GM19351 (cell line): ENCODE measurements around the gene GRIK5.
"Not testable (repeated sequence)": the region's sequence is repeated elsewhere in the genome, so short reads cannot be mapped to it uniquely, and the experiment has no call there.

Source experiments
- ATAC-seq: cut with Tn5 transposase; IDR thresholded peaks from one replicate; pipeline ENCODE4 v1.9.1; 2021; ENCODE audit warnings: mild to moderate bottlenecking, moderate library complexity; ENCODE audit not compliant: unreplicated experiment

GRIK5 gene

DNA sequence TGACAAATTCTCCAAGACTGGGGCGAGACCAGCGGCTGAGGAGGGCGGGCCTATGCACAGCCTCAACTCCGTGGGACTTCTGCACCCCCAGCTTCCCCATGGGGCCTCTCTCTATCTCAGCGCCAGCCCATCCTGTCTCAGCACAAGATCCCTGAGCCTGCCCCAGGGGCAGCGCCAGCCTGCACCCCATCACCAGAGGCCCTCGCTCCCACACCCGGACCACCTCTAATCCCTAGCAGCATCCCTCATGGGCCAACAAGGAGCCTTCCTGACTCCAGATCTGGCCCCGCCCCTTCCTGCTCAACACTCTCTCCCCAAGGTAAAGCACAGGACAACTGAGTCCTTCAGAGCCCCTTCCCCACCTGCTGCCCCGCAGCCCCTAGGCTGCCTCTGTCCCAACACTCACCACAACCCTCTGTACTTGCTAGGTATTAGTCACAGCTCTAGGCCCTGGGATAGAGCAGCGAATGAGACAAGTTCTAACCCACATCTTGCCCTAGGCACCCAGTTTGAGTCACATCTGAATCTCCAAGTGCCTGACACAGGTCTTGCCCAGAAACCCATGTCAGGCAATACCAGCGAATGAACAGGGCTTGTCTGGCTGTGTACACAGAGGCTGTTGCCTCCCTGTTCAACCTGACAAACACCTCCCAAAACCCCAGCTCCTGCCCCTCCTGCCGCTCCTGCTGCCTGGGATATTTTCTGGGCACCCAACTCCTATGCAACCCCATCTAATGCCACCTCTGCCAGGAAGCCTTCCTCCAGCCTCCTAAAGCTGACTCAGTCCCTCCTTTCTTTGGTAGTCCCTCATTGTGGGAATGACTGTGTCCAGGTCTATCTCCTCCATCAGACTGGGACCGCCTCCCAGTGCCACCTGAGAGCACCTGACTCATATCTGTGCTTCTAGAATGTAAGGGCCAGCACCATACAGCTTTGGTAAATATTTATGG is 18.6 kb downstream of the GRIK5 start:
- no peak for ATAC-seq

- ATAC-seq, result no peak
Measured at GRCh38 chr19:42048992-42049391, 21.0 kb downstream of the GRIK5 start.

DNA sequence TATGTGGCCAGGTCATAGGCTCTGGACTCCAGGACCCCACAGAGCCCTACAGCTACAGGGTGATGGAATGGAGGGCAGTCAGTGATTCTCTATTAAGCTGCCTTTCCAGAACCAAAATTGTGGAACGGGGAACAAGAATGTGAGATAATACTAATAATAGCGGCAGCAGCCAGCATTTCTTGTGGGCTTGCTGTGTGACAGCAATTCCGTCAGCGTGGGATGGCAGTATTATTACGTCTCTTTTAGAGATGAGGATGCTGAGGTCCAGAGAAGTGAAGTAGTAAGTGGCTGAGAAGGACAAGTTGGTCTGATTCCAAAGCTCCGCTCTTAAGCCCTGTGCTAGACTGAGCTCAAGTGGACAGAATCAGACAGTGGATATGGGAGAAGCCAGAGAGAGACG is 24.4 kb downstream of the GRIK5 start:
- ATAC-seq, result no peak

DNA sequence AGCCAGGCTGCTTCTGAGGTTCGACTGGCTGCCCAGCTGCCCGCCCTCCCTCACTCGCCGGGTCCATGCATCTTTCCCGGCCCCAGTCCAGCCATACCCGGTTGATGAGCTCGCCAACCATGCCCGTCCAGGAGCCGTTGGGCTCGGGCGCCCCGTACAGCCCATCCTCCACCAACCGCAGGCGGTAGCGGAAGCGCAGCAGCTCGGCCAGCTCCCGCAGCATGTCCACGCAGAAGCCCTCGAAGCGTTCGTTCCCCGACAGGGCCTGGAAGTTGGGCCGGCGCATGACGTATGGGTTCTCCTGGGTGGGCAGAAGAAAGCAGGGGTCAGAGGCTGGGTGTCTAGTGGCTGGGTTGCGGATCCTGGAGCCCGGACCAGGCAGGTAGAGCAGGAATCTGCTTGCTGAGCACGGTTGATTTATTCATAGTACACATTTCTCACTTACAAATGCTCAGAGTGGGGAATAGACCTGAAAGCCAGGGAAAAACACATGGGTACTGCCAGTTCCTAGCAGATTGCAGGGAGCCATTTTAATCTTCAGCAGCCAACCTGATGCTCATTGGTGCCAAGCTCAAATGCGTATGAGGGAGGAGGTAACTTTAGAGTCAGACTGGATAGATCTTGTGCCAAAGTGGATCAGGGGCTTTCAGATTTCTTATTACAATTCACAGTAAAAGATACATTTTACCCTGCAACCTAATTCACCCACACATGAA is 27.4 kb downstream of the GRIK5 start:
- ATAC-seq, result no peak

- not testable (repeated sequence) for ATAC-seq
Measured at GRCh38 chr19:42040491-42040890, 29.5 kb downstream of the GRIK5 start.

- ATAC-seq, result no peak
Measured at GRCh38 chr19:42040031-42040430, 30.0 kb downstream of the GRIK5 start.

- no peak for ATAC-seq
Measured at GRCh38 chr19:42038666-42039065, 31.3 kb downstream of the GRIK5 start.

DNA sequence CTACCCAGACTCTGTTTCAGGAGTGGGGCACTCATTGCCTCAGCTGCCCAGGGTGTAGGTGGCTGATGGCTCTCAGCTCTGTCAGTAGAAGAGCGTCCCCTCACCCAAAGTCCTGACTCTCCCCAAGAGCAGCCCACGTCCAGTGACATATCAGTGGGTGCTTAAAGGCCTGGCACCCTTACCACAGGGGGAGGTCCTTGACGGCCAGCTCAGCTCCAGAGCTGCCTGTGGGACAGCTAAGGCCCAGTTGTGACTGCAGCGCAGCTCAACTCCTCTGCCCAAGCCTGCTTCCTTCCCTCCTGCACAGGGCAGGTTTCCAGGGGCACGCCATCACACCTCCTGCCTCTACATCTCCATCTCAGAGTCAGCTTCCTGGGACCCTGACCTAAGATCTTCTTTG is 32.4 kb downstream of the GRIK5 start:
- no peak for ATAC-seq

DNA sequence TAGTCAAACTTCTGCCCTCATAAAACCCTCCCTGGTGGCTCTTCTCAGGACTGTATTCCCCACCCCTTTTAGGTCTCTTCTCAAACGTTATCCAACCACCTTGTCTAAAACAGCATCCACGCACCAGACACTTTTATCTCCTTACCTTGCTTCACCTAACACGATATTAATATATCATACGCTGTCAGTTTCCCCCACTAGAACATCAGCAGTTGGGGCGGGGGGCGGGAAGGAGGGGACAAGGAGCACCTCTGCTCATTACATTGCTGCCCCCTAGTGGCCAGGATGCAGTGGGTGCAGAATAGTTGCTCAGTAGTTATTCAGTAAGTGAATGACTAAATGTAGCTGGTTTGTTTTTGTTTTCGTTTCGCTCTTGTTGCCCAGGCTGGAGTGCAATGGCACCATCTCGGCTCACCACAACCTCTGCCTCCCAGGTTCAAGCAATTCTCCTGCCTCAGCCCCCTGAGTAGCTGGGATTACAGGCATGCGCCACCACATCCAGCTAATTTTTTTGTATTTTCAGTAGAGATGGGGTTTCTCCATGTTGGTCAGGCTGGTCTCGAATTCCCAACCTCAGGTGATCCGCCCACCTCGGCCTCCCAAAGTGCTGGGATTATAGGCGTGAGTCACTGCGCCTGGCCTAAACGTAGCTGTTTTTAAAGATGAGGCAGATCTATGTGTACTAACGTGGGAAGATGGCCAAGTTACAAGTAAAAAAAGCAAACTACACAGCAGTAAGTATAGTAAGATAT is 35.2 kb downstream of the GRIK5 start:
- ATAC-seq, result not testable (repeated sequence)

GRCh38 chr19:42033413-42033812 is 36.6 kb downstream of the GRIK5 start:
- no peak for ATAC-seq

- no peak for ATAC-seq
Measured at GRCh38 chr19:42032431-42032830, 37.6 kb downstream of the GRIK5 start.

DNA sequence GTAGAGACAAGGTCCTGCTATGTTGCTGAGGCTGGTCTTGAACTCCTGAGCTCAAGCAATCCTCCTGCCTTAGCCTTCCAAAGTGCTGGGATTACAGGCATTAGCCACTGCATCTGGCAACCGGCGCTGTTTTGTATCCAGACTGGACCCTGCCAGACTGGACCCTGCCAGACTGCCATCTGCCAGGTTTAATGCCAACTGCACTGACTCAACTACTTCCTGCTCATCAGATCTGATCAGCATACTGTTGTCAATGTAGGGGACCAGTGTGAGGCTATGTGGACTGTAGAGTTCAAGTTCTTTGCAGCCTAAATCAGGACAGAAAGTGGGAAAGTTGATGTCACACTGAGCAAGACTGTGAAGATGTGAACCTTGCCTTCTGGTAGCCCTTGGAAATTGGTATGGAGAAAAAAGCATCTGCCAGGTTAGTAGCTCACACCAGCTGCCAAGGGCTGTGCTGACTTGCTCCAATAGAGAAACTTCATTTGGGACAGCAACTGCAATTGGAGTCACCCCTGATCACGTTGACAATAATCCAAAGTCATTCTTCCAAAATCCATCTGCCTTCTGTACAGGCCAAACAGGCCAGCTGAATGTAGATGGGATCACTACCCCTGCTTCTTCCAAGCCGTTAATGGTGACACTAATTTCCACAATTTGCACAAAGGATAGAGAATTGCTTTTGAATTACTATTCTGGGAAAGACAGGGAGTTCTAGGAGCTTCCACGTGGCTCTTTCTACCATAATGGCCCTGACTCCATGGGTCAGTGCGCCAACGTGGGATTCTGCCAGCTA is 39.2 kb downstream of the GRIK5 start:
- ATAC-seq, result no peak

- no peak for ATAC-seq
Measured at GRCh38 chr19:42028304-42029216, 41.4 kb downstream of the GRIK5 start.

DNA sequence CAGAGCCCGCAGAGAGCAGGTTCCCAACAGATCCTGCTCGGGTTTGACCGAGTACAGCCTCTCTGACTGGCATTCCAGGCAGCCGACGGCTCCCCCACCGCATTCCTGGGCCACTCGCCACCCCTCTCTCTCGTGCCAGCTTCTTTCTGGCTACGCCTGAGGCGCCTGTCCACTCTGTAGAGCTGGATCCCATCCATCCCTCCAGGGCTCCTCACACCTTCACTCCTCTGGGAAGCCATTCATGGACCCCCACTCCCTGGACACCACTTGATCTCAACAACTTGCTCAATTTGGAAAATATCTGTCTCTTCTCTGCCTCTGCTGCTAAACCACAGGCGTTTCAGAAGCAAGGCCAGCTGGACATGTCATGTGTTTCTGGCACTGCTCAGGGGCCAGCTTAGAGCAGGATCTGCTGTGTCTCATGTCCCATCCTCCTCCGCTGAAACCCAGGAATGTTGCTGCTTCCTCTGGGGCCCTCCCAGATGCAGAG is 45.3 kb downstream of the GRIK5 start:
- ATAC-seq, result no peak

GRCh38 chr19:42023943-42024260 is 46.1 kb downstream of the GRIK5 start:
- ATAC-seq, result no peak

DNA sequence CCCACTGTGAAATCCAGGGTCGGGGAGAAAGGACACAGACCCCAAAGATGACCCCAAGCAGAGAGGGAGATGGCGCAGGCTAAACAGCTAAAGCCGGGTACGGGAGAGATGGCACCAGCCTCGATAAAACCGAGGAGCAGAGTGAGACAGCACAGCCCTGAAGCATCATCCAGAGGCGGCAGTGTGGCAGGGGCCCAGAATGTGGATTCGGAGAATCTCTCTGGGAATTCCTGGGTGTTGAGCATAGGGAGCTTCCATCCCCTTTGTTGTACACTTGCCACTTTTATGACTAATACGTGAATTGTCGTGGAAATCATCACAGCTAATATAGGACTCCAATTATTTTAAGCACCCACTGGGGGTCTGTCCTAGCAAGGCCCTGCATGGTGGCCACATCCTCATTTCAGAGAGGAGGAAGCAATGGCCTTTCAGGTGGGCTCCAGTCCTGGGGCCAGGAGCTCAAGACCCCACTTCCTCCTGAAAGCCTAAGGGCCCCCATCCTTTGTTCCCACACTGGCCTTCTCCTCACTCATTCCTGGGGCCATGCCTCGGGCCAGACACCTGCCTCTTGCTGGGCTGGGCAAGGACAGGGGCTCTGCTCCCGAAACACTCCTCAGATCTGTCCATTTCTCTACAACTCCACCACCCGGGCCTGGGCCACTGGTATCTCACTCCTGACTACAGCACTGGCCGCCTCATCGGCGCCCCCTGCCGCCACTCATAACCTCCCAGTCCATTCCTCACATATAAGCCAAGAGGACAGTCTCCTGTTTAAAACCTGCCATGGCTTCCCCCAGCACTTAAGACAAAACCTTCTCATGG is 46.7 kb downstream of the GRIK5 start:
- ATAC-seq, result no peak

GRCh38 chr19:42022616-42023015 is 47.4 kb downstream of the GRIK5 start:
- no peak for ATAC-seq

GRCh38 chr19:42021185-42021584 is 48.8 kb downstream of the GRIK5 start:
- no peak for ATAC-seq
